ENCODE results near the gene RGS19. TPM values are rescaled to one million over a fixed set of nuclear protein-coding genes. Genes with fewer than 3 reads are reported as not detected.
A peak's percentile ranks its signal among the peaks of the same experiment; 100 is the strongest.

RGS19 gene
- total RNA-seq, 1 experiment from 2014 or later = 32.0 TPM

GRCh38 chr20:64070244-64070993 is 8.9 kb downstream of the RGS19 start:
- in situ Hi-C loops (cut with HindIII; ENCODE audit: low pct_unique_long_range_greater_than_20kb, low sequenced_read_pairs) = no loop called here
- no TSS peak for BruUV-seq (replicated peaks)

DNA sequence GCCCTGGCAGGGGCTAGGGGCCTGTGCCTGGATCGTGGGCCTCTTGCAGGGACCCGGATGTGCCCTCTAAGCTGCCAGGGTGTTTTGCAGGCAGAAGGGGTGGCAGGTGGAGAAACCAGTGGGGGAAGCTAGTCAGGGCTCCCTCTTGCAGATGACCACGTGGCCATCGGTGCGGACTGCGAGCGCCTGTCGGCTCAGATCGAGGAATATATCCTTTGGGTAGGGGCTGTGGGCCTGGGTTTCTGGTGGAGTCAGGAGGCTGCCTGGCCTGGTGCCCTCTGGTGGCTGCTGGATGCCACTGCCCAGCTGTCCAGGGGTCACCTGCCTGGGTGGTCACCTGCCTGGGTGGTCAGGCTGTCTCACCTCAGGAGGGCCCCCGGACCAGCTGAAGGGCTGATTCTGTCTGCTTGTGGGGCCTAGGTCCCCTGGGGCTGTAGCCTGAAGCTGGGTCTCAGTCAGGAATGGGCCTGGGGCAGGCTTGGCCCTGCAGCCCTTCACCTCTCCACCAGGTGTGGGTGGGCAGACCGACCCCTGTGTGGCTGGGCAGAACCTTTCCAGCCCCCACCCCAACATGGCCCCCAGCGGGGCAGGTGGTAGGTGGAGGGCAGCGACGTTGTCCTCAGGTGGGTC is 9.6 kb downstream of the RGS19 start:
- CTCF ChIA-PET = no interaction called here
- H3K27me3 ChIP-seq (ENCODE audit: control insufficient read depth, insufficient read depth, low read length) = no peaks in the 10 kb centered on the region
- no peak overlapping the region for H3K27ac ChIP-seq (ENCODE audit: low read length)
- intact Hi-C loops (cut with micrococcal nuclease; ENCODE audit: unreplicated experiment) (no loop called here), in situ Hi-C loops (cut with HindIII; ENCODE audit: low pct_unique_long_range_greater_than_20kb, low sequenced_read_pairs) (no loop called here)
- BruUV-seq (replicated peaks) = no TSS peak
- no peak for DNase-seq (ENCODE audit: low read depth, low spot score)
- POLR2A ChIA-PET = no interaction called here
- no peak overlapping the region for H3K4me3 ChIP-seq (ENCODE audit: low read depth in 2 of 2, low read length in 2 of 2)
- no peak for TF ChIP-seq POLR2AphosphoS5 (IDR thresholded peaks at IDR 0.05; ENCODE audit: low read depth, low read length)
- TF ChIP-seq, protein P1, sequence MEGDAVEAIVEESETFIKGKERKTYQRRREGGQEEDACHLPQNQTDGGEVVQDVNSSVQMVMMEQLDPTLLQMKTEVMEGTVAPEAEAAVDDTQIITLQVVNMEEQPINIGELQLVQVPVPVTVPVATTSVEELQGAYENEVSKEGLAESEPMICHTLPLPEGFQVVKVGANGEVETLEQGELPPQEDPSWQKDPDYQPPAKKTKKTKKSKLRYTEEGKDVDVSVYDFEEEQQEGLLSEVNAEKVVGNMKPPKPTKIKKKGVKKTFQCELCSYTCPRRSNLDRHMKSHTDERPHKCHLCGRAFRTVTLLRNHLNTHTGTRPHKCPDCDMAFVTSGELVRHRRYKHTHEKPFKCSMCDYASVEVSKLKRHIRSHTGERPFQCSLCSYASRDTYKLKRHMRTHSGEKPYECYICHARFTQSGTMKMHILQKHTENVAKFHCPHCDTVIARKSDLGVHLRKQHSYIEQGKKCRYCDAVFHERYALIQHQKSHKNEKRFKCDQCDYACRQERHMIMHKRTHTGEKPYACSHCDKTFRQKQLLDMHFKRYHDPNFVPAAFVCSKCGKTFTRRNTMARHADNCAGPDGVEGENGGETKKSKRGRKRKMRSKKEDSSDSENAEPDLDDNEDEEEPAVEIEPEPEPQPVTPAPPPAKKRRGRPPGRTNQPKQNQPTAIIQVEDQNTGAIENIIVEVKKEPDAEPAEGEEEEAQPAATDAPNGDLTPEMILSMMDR (IDR thresholded peaks at IDR 0.05) = peak; percentile 97
- no peaks in the 10 kb centered on the region for H3K9me3 ChIP-seq (ENCODE audit: control insufficient read depth, insufficient read depth, low read depth, low read length)
- ATAC-seq = peak; percentile 68
- H3K36me3 ChIP-seq (ENCODE audit: control insufficient read depth, insufficient read depth, low read length) = no peaks in the 10 kb centered on the region
- peaks cover 15% of the 10 kb centered on the region for H3K4me1 ChIP-seq (ENCODE audit: control insufficient read depth, insufficient read depth, low read length)

More at GRCh38 chr20:64070244-64070993, 8.9 kb downstream of the RGS19 start:
- H3K4me3 ChIP-seq (ENCODE audit: low read depth in 2 of 2, low read length in 2 of 2) = no peak overlapping the region
- H3K9me3 ChIP-seq (ENCODE audit: control insufficient read depth, insufficient read depth, low read depth, low read length) = no peaks in the 10 kb centered on the region
- no peak for ATAC-seq
- TF ChIP-seq SIN3A (IDR thresholded peaks at IDR 0.05; ENCODE audit: borderline replicate concordance, insufficient read depth, low read depth, low read length) (no peak), REST (IDR thresholded peaks at IDR 0.05; ENCODE audit: insufficient read depth in 1 of 2, low read depth in 2 of 2, low read length in 1 of 2) (no peak)
- ChIA-PET CTCF (interaction anchor here (0.6 kb wide), 1 partner anchor 20 kb away, joined by 3 read pairs; no protein-coding TSS in a partner anchor), POLR2A (no interaction called here)
- intact Hi-C loops (cut with micrococcal nuclease; ENCODE audit: unreplicated experiment) = no loop called here
- no peak overlapping the region for H3K27ac ChIP-seq (ENCODE audit: low read length)
- no peaks in the 10 kb centered on the region for H3K36me3 ChIP-seq (ENCODE audit: control insufficient read depth, insufficient read depth, low read length)
- DNase-seq (ENCODE audit: low read depth, low spot score) = no peak
- no peaks in the 10 kb centered on the region for H3K27me3 ChIP-seq (ENCODE audit: control insufficient read depth, insufficient read depth, low read length)
- peaks cover 10% of the 10 kb centered on the region for H3K4me1 ChIP-seq (ENCODE audit: control insufficient read depth, insufficient read depth, low read length)

DNA sequence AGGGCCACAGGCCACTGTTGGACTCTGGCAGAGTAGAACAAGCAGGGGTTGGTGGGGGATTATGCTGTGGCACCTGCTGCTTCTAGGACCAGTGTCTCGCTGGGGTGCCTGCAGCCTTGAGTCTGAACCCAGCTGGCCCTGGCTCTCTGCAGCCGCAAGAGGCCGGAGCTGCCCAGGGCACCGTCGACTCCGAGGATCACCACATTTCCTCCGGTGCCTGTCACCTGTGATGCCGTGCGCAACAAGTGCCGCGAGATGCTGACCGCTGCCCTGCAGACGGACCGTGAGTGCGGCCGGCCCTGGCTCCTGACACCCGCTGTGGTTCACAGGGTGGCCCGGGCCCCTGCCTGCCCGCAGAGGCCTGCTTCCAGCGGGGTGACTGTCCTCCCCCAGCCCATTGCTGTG is 10.1 kb downstream of the RGS19 start:
- POLR2A ChIA-PET = no interaction called here
- ATAC-seq (no peak), DNase-seq (ENCODE audit: low read depth, low spot score) (no peak)
- no peak for TF ChIP-seq POLR2AphosphoS5 (IDR thresholded peaks at IDR 0.05; ENCODE audit: low read depth, low read length)
- CTCF ChIA-PET = no interaction called here
- no peaks in the 10 kb centered on the region for H3K36me3 ChIP-seq (ENCODE audit: control insufficient read depth, insufficient read depth, low read length)
- H3K27ac ChIP-seq (ENCODE audit: low read length) = no peak overlapping the region
- H3K4me1 ChIP-seq (ENCODE audit: control insufficient read depth, insufficient read depth, low read length) = peaks cover 21% of the 10 kb centered on the region
- H3K4me3 ChIP-seq (ENCODE audit: low read depth in 2 of 2, low read length in 2 of 2) = no peak overlapping the region
- no peaks in the 10 kb centered on the region for H3K9me3 ChIP-seq (ENCODE audit: control insufficient read depth, insufficient read depth, low read depth, low read length)
- intact Hi-C loops (cut with micrococcal nuclease; ENCODE audit: unreplicated experiment) = no loop called here
- BruUV-seq (replicated peaks) = no TSS peak
- in situ Hi-C loops (cut with HindIII; ENCODE audit: low pct_unique_long_range_greater_than_20kb, low sequenced_read_pairs) = no loop called here
- H3K27me3 ChIP-seq (ENCODE audit: control insufficient read depth, insufficient read depth, low read length) = no peaks in the 10 kb centered on the region

Measured in Panc1 (cell line).